ENCODE results near the gene NUP37.

- TF ChIP-seq, protein P1, sequence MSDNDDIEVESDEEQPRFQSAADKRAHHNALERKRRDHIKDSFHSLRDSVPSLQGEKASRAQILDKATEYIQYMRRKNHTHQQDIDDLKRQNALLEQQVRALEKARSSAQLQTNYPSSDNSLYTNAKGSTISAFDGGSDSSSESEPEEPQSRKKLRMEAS (IDR thresholded peaks at IDR 0.05), result no peak
- TF ChIP-seq, protein P2, sequence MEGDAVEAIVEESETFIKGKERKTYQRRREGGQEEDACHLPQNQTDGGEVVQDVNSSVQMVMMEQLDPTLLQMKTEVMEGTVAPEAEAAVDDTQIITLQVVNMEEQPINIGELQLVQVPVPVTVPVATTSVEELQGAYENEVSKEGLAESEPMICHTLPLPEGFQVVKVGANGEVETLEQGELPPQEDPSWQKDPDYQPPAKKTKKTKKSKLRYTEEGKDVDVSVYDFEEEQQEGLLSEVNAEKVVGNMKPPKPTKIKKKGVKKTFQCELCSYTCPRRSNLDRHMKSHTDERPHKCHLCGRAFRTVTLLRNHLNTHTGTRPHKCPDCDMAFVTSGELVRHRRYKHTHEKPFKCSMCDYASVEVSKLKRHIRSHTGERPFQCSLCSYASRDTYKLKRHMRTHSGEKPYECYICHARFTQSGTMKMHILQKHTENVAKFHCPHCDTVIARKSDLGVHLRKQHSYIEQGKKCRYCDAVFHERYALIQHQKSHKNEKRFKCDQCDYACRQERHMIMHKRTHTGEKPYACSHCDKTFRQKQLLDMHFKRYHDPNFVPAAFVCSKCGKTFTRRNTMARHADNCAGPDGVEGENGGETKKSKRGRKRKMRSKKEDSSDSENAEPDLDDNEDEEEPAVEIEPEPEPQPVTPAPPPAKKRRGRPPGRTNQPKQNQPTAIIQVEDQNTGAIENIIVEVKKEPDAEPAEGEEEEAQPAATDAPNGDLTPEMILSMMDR (IDR thresholded peaks at IDR 0.05), result no peak
Observed at GRCh38 chr12:102064476-102064875, 55.4 kb downstream of the NUP37 start.
